ENCODE measurements around the gene KLF1. TPM values are rescaled to one million over a fixed set of nuclear protein-coding genes. Genes with fewer than 3 reads are reported as not detected.

The KLF1 gene
- total RNA-seq, 4 donors from 2014 or later = not detected

GRCh38 chr19:12834976-12835757 is 51.8 kb downstream of the KLF1 start:
- TF ChIP-seq CTCF (IDR thresholded peaks at IDR 0.05 in 4 of 5, conservative IDR thresholded peaks at IDR 0.05 in 1 of 5) (no peak), POLR2A (IDR thresholded peaks at IDR 0.05) (no peak)
- Histone ChIP-seq H3K4me3 (no peak overlapping the region), H3K27ac (no peak overlapping the region), H3K9me3 (no peaks in the 10 kb centered on the region), H3K4me1 (peaks cover 6 to 9% of the 10 kb centered on the region in 2 donors), H3K36me3 (no peaks in the 10 kb centered on the region), H3K27me3 (peaks cover 89 to 94% (median 91%) of the 10 kb centered on the region in 3 donors)
- ATAC-seq (no peak), DNase-seq (no peak)
- in situ Hi-C loops (cut with MboI; ENCODE audit: low sequenced_read_pairs in 4 of 4) = no loop called here
- intact Hi-C loops (cut with DNase I; ENCODE audit: low total_unique reads) = no loop called here

DNA sequence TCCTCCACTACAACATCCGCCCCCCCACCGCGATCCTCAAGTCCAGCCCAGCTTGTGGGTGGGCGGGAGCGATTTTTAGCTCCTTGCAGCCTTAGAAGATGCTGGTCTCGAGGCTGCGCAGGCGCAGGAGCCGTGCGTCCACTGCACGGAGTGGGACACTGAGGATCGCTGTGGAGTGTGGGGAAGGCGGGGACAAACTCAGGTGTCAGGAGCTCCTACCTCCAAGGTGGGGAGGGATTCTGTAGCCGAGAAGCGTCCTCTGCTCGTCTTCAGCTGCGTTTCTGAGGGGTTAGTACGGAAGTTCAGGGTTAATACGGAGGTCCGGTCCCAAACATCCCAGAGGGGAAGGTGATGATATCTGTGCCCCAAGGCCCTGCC is 52.4 kb downstream of the KLF1 start, which contains the start of gene RTBDN:
Gene RTBDN (minus strand): TSS at position 14 of the 378 bp plus-strand sequence. CDS start 4,600 bp downstream, outside the sequence.
- peaks cover 6 to 9% of the 10 kb centered on the region in 2 donors for H3K4me1 ChIP-seq
- H3K27me3 ChIP-seq = peaks cover 89 to 94% (median 91%) of the 10 kb centered on the region in 3 donors
- ATAC-seq = no peak
- H3K4me3 ChIP-seq = peak within 1 kb of the TSS; percentile 40 to 44 (median 42)
- TF ChIP-seq CTCF (IDR thresholded peaks at IDR 0.05 in 4 of 5, conservative IDR thresholded peaks at IDR 0.05 in 1 of 5) = no peak
- no peak for TF ChIP-seq POLR2A (IDR thresholded peaks at IDR 0.05)
- in situ Hi-C loops (cut with MboI; ENCODE audit: low sequenced_read_pairs in 4 of 4) = no loop called here
- no peak within 1 kb of the TSS for H3K27ac ChIP-seq
- no peaks in the 10 kb centered on the region for H3K36me3 ChIP-seq
- intact Hi-C loops (cut with DNase I; ENCODE audit: low total_unique reads) = no loop called here
- no peak for DNase-seq
- no peaks in the 10 kb centered on the region for H3K9me3 ChIP-seq

Small RNA genes within 50 kb of the gene (microRNA-seq; reads per million reads assigned to microRNA genes)
- gene MIR5695 (ENCODE audit: borderline replicate concordance in 2 of 2) (0 reads per million in 2 donors), gene MIR6794 (ENCODE audit: borderline replicate concordance in 2 of 2) (0 reads per million in 2 donors)

Other genes starting within 250 kb of the KLF1 start
- gene MAN2B1, start 220.5 kb downstream of the KLF1 start, total RNA-seq = 10 to 100 TPM; 18.0 to 34.2 (median 29.3) TPM
- 1 to 10 TPM; 2.2 to 8.4 (median 3.7) TPM for gene WDR83, start 220.4 kb downstream of the KLF1 start, total RNA-seq
- 100 to 1,000 TPM; 115 to 184 (median 127) TPM for gene DHPS, start 205.3 kb downstream of the KLF1 start, total RNA-seq
- not detected for gene GNG14, start 199.2 kb downstream of the KLF1 start, total RNA-seq
- 1 to 10 TPM; 2.5 to 5.8 (median 3.3) TPM for gene FBXW9, start 190.6 kb downstream of the KLF1 start, total RNA-seq
- gene TNPO2, start 163.3 kb downstream of the KLF1 start, total RNA-seq = 10 to 100 TPM; 32.1 to 49.9 (median 42.0) TPM
- gene TRIR, start 152.5 kb downstream of the KLF1 start, total RNA-seq = 100 to 1,000 TPM; 260 to 354 (median 297) TPM
- 10 to 100 TPM; 52.6 to 85.1 (median 70.5) TPM for gene GET3, start 149.7 kb downstream of the KLF1 start, total RNA-seq
- under 1 TPM in 1 of 4 donors, not detected in 3; 0.63 TPM for gene BEST2, start 135.4 kb downstream of the KLF1 start, total RNA-seq
- 10 to 100 TPM; 12.3 to 23.4 (median 17.6) TPM for gene HOOK2, start 111.6 kb downstream of the KLF1 start, total RNA-seq
- gene JUNB, start 95.7 kb downstream of the KLF1 start, total RNA-seq = 100 to 1,000 TPM in 2 of 4 donors, 10 to 100 TPM in 2; 59.0 to 200 (median 128) TPM
- gene PRDX2, start 85.4 kb downstream of the KLF1 start, total RNA-seq = 100 to 1,000 TPM; 357 to 551 (median 406) TPM
- gene THSD8, start 85.1 kb downstream of the KLF1 start, total RNA-seq = not detected
- gene RNASEH2A, start 80.6 kb downstream of the KLF1 start, total RNA-seq = 1 to 10 TPM; 1.0 to 3.9 (median 2.4) TPM
- not detected for gene RTBDN, start 52.6 kb downstream of the KLF1 start, total RNA-seq
- not detected for gene MAST1, start 48.7 kb downstream of the KLF1 start, total RNA-seq
- 10 to 100 TPM; 11.9 to 44.3 (median 15.4) TPM for gene DNASE2, start 5.8 kb downstream of the KLF1 start, total RNA-seq
- 10 to 100 TPM; 35.6 to 83.8 (median 54.1) TPM for gene GCDH, start 4.0 kb upstream of the KLF1 start, total RNA-seq
- gene SYCE2, start 32.1 kb upstream of the KLF1 start, total RNA-seq = not detected
- gene FARSA, start 46.5 kb upstream of the KLF1 start, total RNA-seq = 10 to 100 TPM; 40.7 to 68.8 (median 62.3) TPM
- 100 to 1,000 TPM; 110 to 195 (median 135) TPM for gene CALR, start 51.4 kb upstream of the KLF1 start, total RNA-seq
- 100 to 1,000 TPM; 618 to 949 (median 780) TPM for gene RAD23A, start 58.7 kb upstream of the KLF1 start, total RNA-seq
- 10 to 100 TPM; 50.7 to 71.0 (median 61.4) TPM for gene GADD45GIP1, start 70.0 kb upstream of the KLF1 start, total RNA-seq
- not detected for gene DAND5, start 82.4 kb upstream of the KLF1 start, total RNA-seq
- 100 to 1,000 TPM in 2 of 4 donors, 10 to 100 TPM in 2; 31.9 to 128 (median 105) TPM for gene NFIX, start 108.3 kb upstream of the KLF1 start, total RNA-seq
- gene LYL1, start 215.7 kb upstream of the KLF1 start, total RNA-seq = 1 to 10 TPM; 2.6 to 5.0 (median 3.1) TPM
- gene TRMT1, start 229.5 kb upstream of the KLF1 start, total RNA-seq = 10 to 100 TPM; 31.7 to 47.9 (median 45.0) TPM
- gene NACC1, start 231.1 kb upstream of the KLF1 start, total RNA-seq = 10 to 100 TPM; 36.3 to 81.3 (median 49.4) TPM